TTC549 (cell line): ENCODE data around the gene S100A8.

ENCODE experiments used
- FAIRE-seq: peaks from 2 replicates; lab custom pipeline; 2012; peaks lifted over from hg19 to GRCh38; lab: Jason Lieb, UNC

The S100A8 gene

GRCh38 chr1:153389973-153390879 is 647 bp downstream of the S100A8 start:
- no peak for FAIRE-seq

GRCh38 chr1:153389401-153389800 is 1.5 kb downstream of the S100A8 start:
- no peak for FAIRE-seq

GRCh38 chr1:153387785-153388184 is 3.1 kb downstream of the S100A8 start:
- FAIRE-seq = no peak

- FAIRE-seq = no peak
Measured at GRCh38 chr1:153387001-153387400, 3.9 kb downstream of the S100A8 start.

- FAIRE-seq = no peak
Measured at GRCh38 chr1:153386500-153386901, 4.4 kb downstream of the S100A8 start.

- no peak for FAIRE-seq
Measured at GRCh38 chr1:153384958-153385580, 5.8 kb downstream of the S100A8 start.

- FAIRE-seq = no peak
Measured at GRCh38 chr1:153380711-153381110, 10.2 kb downstream of the S100A8 start.

GRCh38 chr1:153379591-153379990 is 11.3 kb downstream of the S100A8 start:
- FAIRE-seq = no peak

GRCh38 chr1:153375511-153375910 is 15.4 kb downstream of the S100A8 start, which contains the start of gene S100A12:
Gene S100A12, minus strand, starts transcription at chr1:153375621. Its CDS starts 1,029 bp downstream, at chr1:153374592.
- FAIRE-seq = no peak

- no peak for FAIRE-seq
Measured at GRCh38 chr1:153374071-153374470, 16.8 kb downstream of the S100A8 start.

- no peak for FAIRE-seq
Measured at GRCh38 chr1:153372571-153372970, 18.3 kb downstream of the S100A8 start.

- no peak for FAIRE-seq
Measured at GRCh38 chr1:153371231-153371630, 19.6 kb downstream of the S100A8 start.

- no peak for FAIRE-seq
Measured at GRCh38 chr1:153370146-153370545, 20.7 kb downstream of the S100A8 start.

- no peak for FAIRE-seq
Measured at GRCh38 chr1:153368495-153368894, 22.4 kb downstream of the S100A8 start.

- no peak for FAIRE-seq
Measured at GRCh38 chr1:153367090-153367489, 23.8 kb downstream of the S100A8 start.

GRCh38 chr1:153366261-153366660 is 24.6 kb downstream of the S100A8 start:
- no peak for FAIRE-seq

GRCh38 chr1:153365696-153366095 is 25.2 kb downstream of the S100A8 start:
- FAIRE-seq = no peak

- FAIRE-seq = no peak
Measured at GRCh38 chr1:153364766-153365666, 25.9 kb downstream of the S100A8 start.

- no peak for FAIRE-seq
Measured at GRCh38 chr1:153364156-153364555, 26.7 kb downstream of the S100A8 start.

GRCh38 chr1:153363641-153364040 is 27.2 kb downstream of the S100A8 start:
- FAIRE-seq = no peak

- no peak for FAIRE-seq
Measured at GRCh38 chr1:153362187-153362775, 28.6 kb downstream of the S100A8 start.

- no peak for FAIRE-seq
Measured at GRCh38 chr1:153361480-153362109, 29.3 kb downstream of the S100A8 start.
